Neuronal stem cell (in vitro differentiated cells): ENCODE data around the gene NPBWR2.

Source experiments
- DNase-seq: peaks from one replicate; pipeline ENCODE4 v3.0.0-alpha.2; 2013; ENCODE audit warnings: low spot score
- H2AFZ ChIP-seq: one replicate; pipeline ENCODE4 v1.6.1; 2013; ENCODE audit warnings: mild to moderate bottlenecking, low read length, inconsistent platforms
- H2AK5ac ChIP-seq: 2 replicates; pipeline ENCODE4 v1.6.1; 2013; ENCODE audit warnings: low read depth, mild to moderate bottlenecking, inconsistent platforms, low read length, moderate library complexity, mixed read lengths
- H2BK120ac ChIP-seq: 2 replicates; pipeline ENCODE4 v1.6.1; 2013; ENCODE audit warnings: low read depth, mild to moderate bottlenecking, inconsistent platforms, low read length, moderate library complexity, mixed read lengths
- H2BK12ac ChIP-seq: one replicate; pipeline ENCODE4 v1.6.1; 2013; ENCODE audit warnings: low read length, inconsistent platforms
- H2BK15ac ChIP-seq: 2 replicates; pipeline ENCODE4 v1.6.1; 2013; ENCODE audit warnings: mild to moderate bottlenecking, low read length, inconsistent platforms, mixed read lengths
- H2BK5ac ChIP-seq: one replicate; pipeline ENCODE4 v1.6.1; 2013; ENCODE audit warnings: inconsistent platforms, mild to moderate bottlenecking, low read length, moderate library complexity
- H3K14ac ChIP-seq: one replicate; pipeline ENCODE4 v1.6.1; 2013; ENCODE audit warnings: low read length, inconsistent platforms
- H3K18ac ChIP-seq: 2 replicates; pipeline ENCODE4 v1.6.1; 2013; ENCODE audit warnings: low read length, inconsistent platforms
- H3K23ac ChIP-seq: 2 replicates; pipeline ENCODE4 v1.6.1; 2013; ENCODE audit warnings: low read depth, mild to moderate bottlenecking, mixed read lengths, low read length, inconsistent platforms; ENCODE audit not compliant: poor library complexity
- H3K27ac ChIP-seq: replicated peaks from 3 replicates; pipeline ENCODE4 v1.5.1; 2013; ENCODE audit warnings: low read length, inconsistent platforms
- H3K27me3 ChIP-seq, 3 experiments: 2 replicates each; pipeline ENCODE4 v1.6.1; 2013; ENCODE audit warnings: low read length in 3 of 3, mild to moderate bottlenecking in 2 of 3, inconsistent platforms in 1 of 3, low read depth in 1 of 3, mixed read lengths in 1 of 3, moderate library complexity in 1 of 3; ENCODE audit not compliant: control insufficient read depth in 3 of 3, insufficient read depth in 3 of 3
- H3K36me3 ChIP-seq, 2 donors: replicated peaks in 1 of 2; 2 replicates each; pipeline ENCODE4 v1.6.1; 2013; ENCODE audit warnings: low read length in 2 of 2; ENCODE audit not compliant: control insufficient read depth in 2 of 2, insufficient read depth in 2 of 2
- H3K4ac ChIP-seq: 2 replicates; pipeline ENCODE4 v1.6.1; 2013; ENCODE audit warnings: inconsistent platforms, mild to moderate bottlenecking, low read length, moderate library complexity
- H3K4me1 ChIP-seq, 2 donors: 1 replicate in 1 of 2; 2 replicates in 1 of 2; pipeline ENCODE4 v1.6.1; 2013; ENCODE audit warnings: low read length in 2 of 2, low read depth in 1 of 2; ENCODE audit not compliant: control insufficient read depth in 2 of 2, insufficient read depth in 1 of 2
- H3K4me2 ChIP-seq: one replicate; pipeline ENCODE4 v1.6.1; 2013; ENCODE audit warnings: mild to moderate bottlenecking, low read length, inconsistent platforms; ENCODE audit not compliant: insufficient read depth, poor library complexity, severe bottlenecking
- H3K4me3 ChIP-seq, 2 donors: 2 replicates each; pipeline ENCODE4 v1.5.1; 2013; ENCODE audit warnings: low read length in 2 of 2, mild to moderate bottlenecking in 2 of 2, inconsistent platforms in 1 of 2, moderate library complexity in 1 of 2
- H3K79me1 ChIP-seq: one replicate; pipeline ENCODE4 v1.6.1; 2013; ENCODE audit warnings: low read depth, mild to moderate bottlenecking, inconsistent platforms, low read length, moderate library complexity
- H3K9ac ChIP-seq: one replicate; pipeline ENCODE4 v1.6.1; 2013; ENCODE audit warnings: mild to moderate bottlenecking, low read depth, low read length, inconsistent platforms; ENCODE audit not compliant: poor library complexity
- H3K9me3 ChIP-seq, 2 donors: replicated peaks in 1 of 2; 2 replicates each; pipeline versions ENCODE3 to v1.6.1; 2013; ENCODE audit warnings: low read length in 2 of 2, mild to moderate bottlenecking in 2 of 2, inconsistent platforms in 1 of 2, low read depth in 1 of 2, mixed read lengths in 1 of 2, moderate library complexity in 1 of 2; ENCODE audit not compliant: control insufficient read depth in 2 of 2, insufficient read depth in 1 of 2
- H4K8ac ChIP-seq: one replicate; pipeline ENCODE4 v1.6.1; 2013; ENCODE audit warnings: low read depth, mild to moderate bottlenecking, inconsistent platforms, low read length, moderate library complexity
- H4K91ac ChIP-seq: one replicate; pipeline ENCODE4 v1.6.1; 2013; ENCODE audit warnings: low read length, low read depth, mild to moderate bottlenecking, inconsistent platforms; ENCODE audit not compliant: poor library complexity
- WGBS, 2 donors: extraction: QIAGEN DNeasy Blood & Tissue Kit; methylation state at CpG; one replicate each; pipeline ENCODE4 v1.1.7; 2013; ENCODE audit warnings: missing lambda C conversion rate in 2 of 2, mixed read lengths in 1 of 2; ENCODE audit not compliant: insufficient read length in 2 of 2, insufficient replicate concordance in 1 of 2; ENCODE audit errors: extremely low coverage in 2 of 2; 5-methylcytosine and 5-hydroxymethylcytosine counted together

Gene NPBWR2

DNA sequence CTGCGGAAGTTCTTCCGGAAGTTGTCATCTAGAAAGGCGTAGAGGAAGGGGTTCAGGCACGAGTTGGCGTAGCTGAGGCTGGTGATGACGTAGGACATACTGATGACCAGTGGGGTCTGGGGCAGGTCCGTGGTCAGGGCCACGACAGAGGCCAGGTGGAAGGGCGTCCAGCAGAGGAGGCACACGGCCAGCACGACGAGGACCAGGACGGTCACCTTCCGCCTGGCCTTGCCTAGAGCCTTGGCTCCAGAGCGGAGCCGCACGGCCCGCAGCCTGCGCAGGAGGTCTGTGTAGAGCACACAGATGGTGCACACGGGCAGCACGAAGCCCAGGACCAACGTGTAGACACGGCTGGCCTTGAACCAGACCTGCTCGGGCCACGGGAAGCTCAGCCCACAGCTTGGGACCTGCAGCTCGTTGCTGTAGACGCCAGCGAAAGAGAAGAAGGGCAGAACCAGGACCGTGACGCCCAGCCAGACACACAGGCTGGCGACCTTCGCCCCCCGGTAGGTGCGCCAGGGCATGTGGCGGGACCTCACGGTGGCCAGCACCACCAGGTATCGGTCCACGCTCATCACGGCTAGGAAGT, 1.4 kb downstream of the NPBWR2 start:
- Histone ChIP-seq H3K4me1 (peaks cover 0 to 5% of the 10 kb centered on the region in 2 donors), H3K27me3 (peaks cover 0 to 77% (median 7%) of the 10 kb centered on the region in 3 experiments)

GRCh38 chr20:64104667-64105451, 2.5 kb downstream of the NPBWR2 start:
- DNase-seq: no peak
- Histone ChIP-seq H3K4me2 (no peak overlapping the region), H3K23ac (peak overlapping the region; percentile 69), H3K27ac (no peak overlapping the region), H2BK12ac (peak overlapping the region; percentile 34), H3K14ac (no peak overlapping the region), H3K4me3 (no peak overlapping the region), H2BK15ac (peak overlapping the region; percentile 51), H3K4ac (peak overlapping the region; percentile 17), H3K27me3 (peaks cover 0 to 78% (median 9%) of the 10 kb centered on the region in 3 experiments), H2BK120ac (no peak overlapping the region), H2AK5ac (peak overlapping the region; percentile 60), H3K4me1 (peaks cover 0 to 5% of the 10 kb centered on the region in 2 donors), H2BK5ac (peak overlapping the region; percentile 59), H4K91ac (no peak overlapping the region), H3K9ac (no peak overlapping the region), H3K18ac (peak overlapping the region; percentile 53), H4K8ac (peak overlapping the region; percentile 95), H2AFZ (no peak overlapping the region), H3K79me1 (peaks cover 2% of the 10 kb centered on the region), H3K9me3 (no peaks in the 10 kb centered on the region), H3K36me3 (no peaks in the 10 kb centered on the region)
- no CpG with 5 or more reads among the region's 25 CpGs for WGBS, 2 donors

More for the DNA sequence above, 1.4 kb downstream of the NPBWR2 start:
- Histone ChIP-seq H3K14ac (no peak overlapping the region), H3K36me3 (no peaks in the 10 kb centered on the region), H3K18ac (no peak overlapping the region), H2BK12ac (no peak overlapping the region), H4K91ac (no peak overlapping the region), H3K9ac (peak overlapping the region; percentile 1), H2BK15ac (no peak overlapping the region), H4K8ac (no peak overlapping the region), H2BK120ac (no peak overlapping the region), H3K4me3 (peak overlapping the region in 1 of 2 donors; percentile 7), H3K9me3 (no peaks in the 10 kb centered on the region), H2AK5ac (no peak overlapping the region), H3K23ac (peak overlapping the region; percentile 0), H3K4me2 (no peak overlapping the region), H2BK5ac (no peak overlapping the region), H3K79me1 (peaks cover 2% of the 10 kb centered on the region), H3K4ac (no peak overlapping the region), H2AFZ (no peak overlapping the region), H3K27ac (no peak overlapping the region)
- no peak for DNase-seq
- no CpG with 5 or more reads among the region's 39 CpGs for WGBS, 2 donors

DNA sequence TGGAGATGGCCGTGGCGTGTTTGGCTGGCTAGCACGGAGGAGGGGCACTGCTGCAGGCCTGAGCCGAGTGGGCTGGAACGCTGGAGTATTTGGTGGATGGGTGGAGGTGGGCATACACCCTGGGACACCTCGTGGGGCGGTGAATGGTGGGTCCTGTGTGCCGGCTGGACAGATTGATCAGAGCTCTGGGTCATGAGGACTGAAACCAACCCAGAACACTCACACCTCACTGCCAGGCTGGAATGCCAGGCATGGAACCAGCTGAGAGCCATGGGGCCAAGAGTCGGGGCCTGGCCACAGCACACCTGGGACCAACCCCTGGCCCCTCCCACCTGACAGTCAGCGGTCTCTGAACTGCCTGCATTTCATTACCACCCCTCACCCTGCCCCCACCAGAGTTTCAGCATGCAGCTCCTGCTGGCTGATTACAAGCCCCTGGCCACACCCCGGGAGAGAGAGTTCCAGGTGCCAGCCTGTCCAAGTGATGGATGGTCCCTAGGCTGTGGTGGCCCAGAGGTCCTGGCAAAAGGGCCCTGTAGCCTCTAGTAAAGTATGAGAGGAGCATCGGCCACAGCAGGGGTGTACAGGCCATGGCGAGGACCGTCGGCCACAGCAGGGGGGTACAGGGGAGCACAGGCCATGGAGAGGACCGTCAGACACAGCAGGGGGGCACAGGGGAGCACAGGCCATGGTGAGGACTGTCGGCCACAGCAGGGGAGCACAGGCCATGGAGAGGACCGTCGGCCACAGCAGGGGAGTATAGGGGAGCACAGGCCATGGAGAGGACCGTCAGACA, 3.3 kb downstream of the NPBWR2 start:
- Histone ChIP-seq H3K4me1 (peaks cover 0 to 5% of the 10 kb centered on the region in 2 donors), H3K4ac (no peak overlapping the region), H2AK5ac (peak overlapping the region; percentile 88), H3K14ac (peak overlapping the region; percentile 40), H3K27me3 (peaks cover 0 to 78% (median 9%) of the 10 kb centered on the region in 3 experiments), H3K79me1 (peaks cover 2% of the 10 kb centered on the region), H4K8ac (no peak overlapping the region), H2AFZ (no peak overlapping the region), H3K27ac (no peak overlapping the region), H3K4me2 (no peak overlapping the region), H4K91ac (no peak overlapping the region), H2BK15ac (peak overlapping the region; percentile 51), H3K9me3 (no peaks in the 10 kb centered on the region), H3K23ac (peak overlapping the region; percentile 48), H3K4me3 (no peak overlapping the region), H3K9ac (no peak overlapping the region), H2BK120ac (peak overlapping the region; percentile 24), H3K18ac (no peak overlapping the region), H2BK5ac (no peak overlapping the region), H3K36me3 (no peaks in the 10 kb centered on the region), H2BK12ac (peak overlapping the region; percentile 67)
- WGBS, 2 donors: no CpG with 5 or more reads among the region's 20 CpGs
- DNase-seq: no peak
